Measurements from ENCODE around the gene DAP3. TPM values are rescaled to one million over a fixed set of nuclear protein-coding genes. Genes with fewer than 3 reads are reported as not detected.

The DAP3 gene
- total and polyA plus RNA-seq, 2 of the 13 experiments (the other 11 are each of a cell fraction or from before 2014, with no cell fraction given): 129 to 133 TPM

DNA sequence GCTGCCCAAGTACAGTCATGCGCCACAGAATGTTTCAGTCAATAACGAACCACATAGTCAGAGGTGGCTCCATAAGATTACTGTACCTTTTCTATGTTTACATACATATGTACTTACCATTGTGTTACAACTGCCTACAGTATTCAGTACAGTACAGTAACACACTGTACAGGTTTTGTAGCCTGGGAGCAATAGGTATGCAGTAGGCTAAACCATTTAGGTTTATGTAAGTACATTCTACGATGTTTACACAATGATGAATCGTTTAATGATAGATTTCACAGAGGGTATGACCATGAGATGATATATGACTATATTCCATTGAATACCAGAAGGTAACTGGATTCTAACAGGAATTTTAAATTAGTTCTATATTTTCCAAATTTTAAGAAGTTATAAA is 10.9 kb upstream of the DAP3 start:
- H3K36me3 ChIP-seq (replicated peaks in 1 of 2; ENCODE audit: control insufficient read depth in 1 of 2, insufficient read depth in 2 of 2, low read length in 2 of 2): peaks cover 14 to 67% of the 10 kb centered on the region in 2 experiments
- DNase-seq (ENCODE audit: low spot score) (no peak), ATAC-seq (no peak), FAIRE-seq (no peak)
- in situ Hi-C loops (cut with HindIII; ENCODE audit: extremely low pct_ligation_motif_present, low pct_unique_long_range_greater_than_20kb): no loop called here
- POLR2A ChIA-PET: no interaction called here
- no peaks in the 10 kb centered on the region for H3K4me1 ChIP-seq (ENCODE audit: insufficient read depth, low read length)
- peaks cover 4% of the 10 kb centered on the region; the same call in 1 of the 2 replicates for H4K20me1 ChIP-seq (ENCODE audit: insufficient read depth, low read length)
- 96% methylated on average over 4 of the region's 4 CpGs for WGBS (ENCODE audit: low lambda C conversion rate)
- intact Hi-C loops (cut with micrococcal nuclease; ENCODE audit: unreplicated experiment): no loop called here
- TF ChIP-seq NKX3-1 (CRISPR knock-in tag; IDR thresholded peaks at IDR 0.05) (no peak), ZNF234 (CRISPR knock-in tag; conservative IDR thresholded peaks at IDR 0.05) (no peak), ZNF713 (CRISPR knock-in tag; IDR thresholded peaks at IDR 0.05) (no peak), PBX3 (CRISPR knock-in tag; IDR thresholded peaks at IDR 0.05; ENCODE audit: borderline replicate concordance) (no peak), CCAR2 (optimal IDR thresholded peaks at IDR 0.05; ENCODE audit: low read depth, low read length) (no peak), SUZ12 (IDR thresholded peaks at IDR 0.05; ENCODE audit: low read depth, low read length) (no peak), ZFP37 (CRISPR knock-in tag; IDR thresholded peaks at IDR 0.05; ENCODE audit: borderline replicate concordance) (no peak), TBP (CRISPR knock-in tag; IDR thresholded peaks at IDR 0.05) (no peak), ZNF275 (CRISPR knock-in tag; IDR thresholded peaks at IDR 0.05; ENCODE audit: borderline replicate concordance) (no peak), ZBTB4 (CRISPR knock-in tag; IDR thresholded peaks at IDR 0.05; ENCODE audit: borderline replicate concordance) (no peak), ETV6 (CRISPR knock-in tag; conservative IDR thresholded peaks at IDR 0.05) (no peak), TMF1 (CRISPR knock-in tag; IDR thresholded peaks at IDR 0.05; ENCODE audit: low read depth) (no peak), CAMTA2 (CRISPR knock-in tag; IDR thresholded peaks at IDR 0.05; ENCODE audit: borderline replicate concordance) (no peak), KLF6 (CRISPR knock-in tag; IDR thresholded peaks at IDR 0.05) (no peak), GATAD2A (CRISPR knock-in tag; IDR thresholded peaks at IDR 0.05) (no peak), ZNF709 (CRISPR knock-in tag; IDR thresholded peaks at IDR 0.05) (no peak), ZNF235 (CRISPR knock-in tag; IDR thresholded peaks at IDR 0.05; ENCODE audit: borderline replicate concordance) (no peak)
- TF ChIP-seq, protein P1, sequence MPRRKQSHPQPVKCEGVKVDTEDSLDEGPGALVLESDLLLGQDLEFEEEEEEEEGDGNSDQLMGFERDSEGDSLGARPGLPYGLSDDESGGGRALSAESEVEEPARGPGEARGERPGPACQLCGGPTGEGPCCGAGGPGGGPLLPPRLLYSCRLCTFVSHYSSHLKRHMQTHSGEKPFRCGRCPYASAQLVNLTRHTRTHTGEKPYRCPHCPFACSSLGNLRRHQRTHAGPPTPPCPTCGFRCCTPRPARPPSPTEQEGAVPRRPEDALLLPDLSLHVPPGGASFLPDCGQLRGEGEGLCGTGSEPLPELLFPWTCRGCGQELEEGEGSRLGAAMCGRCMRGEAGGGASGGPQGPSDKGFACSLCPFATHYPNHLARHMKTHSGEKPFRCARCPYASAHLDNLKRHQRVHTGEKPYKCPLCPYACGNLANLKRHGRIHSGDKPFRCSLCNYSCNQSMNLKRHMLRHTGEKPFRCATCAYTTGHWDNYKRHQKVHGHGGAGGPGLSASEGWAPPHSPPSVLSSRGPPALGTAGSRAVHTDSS (CRISPR knock-in tag; conservative IDR thresholded peaks at IDR 0.05): no peak
- H3K4me2 ChIP-seq (ENCODE audit: low read depth, low read length): no peak overlapping the region
- no peaks in the 10 kb centered on the region for H3K9me3 ChIP-seq (ENCODE audit: low read length)
- no peak overlapping the region for H2AFZ ChIP-seq (ENCODE audit: low read length)
- no peaks in the 10 kb centered on the region for H3K27me3 ChIP-seq (ENCODE audit: control insufficient read depth in 1 of 2, insufficient read depth in 2 of 2, low read length in 2 of 2)
- no peak overlapping the region for H3K9ac ChIP-seq (ENCODE audit: insufficient read depth, low read depth, low read length)
- CTCF ChIA-PET (ENCODE audit: low intra/inter-chr PET ratio, low total read pairs): no interaction called here
- H3K4me3 ChIP-seq (replicated peaks in 1 of 3; ENCODE audit: insufficient read depth in 1 of 3, low read depth in 2 of 3, low read length in 3 of 3): no peak overlapping the region
- no TSS peak for BruUV-seq (replicated peaks)
- H3K79me2 ChIP-seq (ENCODE audit: insufficient read depth, low read length): peaks cover 37% of the 10 kb centered on the region
- no peak overlapping the region for H3K27ac ChIP-seq (ENCODE audit: extremely low read length, insufficient read depth, low read length)
